Measurements from ENCODE around the gene DSG2.

DSG2 gene

DNA sequence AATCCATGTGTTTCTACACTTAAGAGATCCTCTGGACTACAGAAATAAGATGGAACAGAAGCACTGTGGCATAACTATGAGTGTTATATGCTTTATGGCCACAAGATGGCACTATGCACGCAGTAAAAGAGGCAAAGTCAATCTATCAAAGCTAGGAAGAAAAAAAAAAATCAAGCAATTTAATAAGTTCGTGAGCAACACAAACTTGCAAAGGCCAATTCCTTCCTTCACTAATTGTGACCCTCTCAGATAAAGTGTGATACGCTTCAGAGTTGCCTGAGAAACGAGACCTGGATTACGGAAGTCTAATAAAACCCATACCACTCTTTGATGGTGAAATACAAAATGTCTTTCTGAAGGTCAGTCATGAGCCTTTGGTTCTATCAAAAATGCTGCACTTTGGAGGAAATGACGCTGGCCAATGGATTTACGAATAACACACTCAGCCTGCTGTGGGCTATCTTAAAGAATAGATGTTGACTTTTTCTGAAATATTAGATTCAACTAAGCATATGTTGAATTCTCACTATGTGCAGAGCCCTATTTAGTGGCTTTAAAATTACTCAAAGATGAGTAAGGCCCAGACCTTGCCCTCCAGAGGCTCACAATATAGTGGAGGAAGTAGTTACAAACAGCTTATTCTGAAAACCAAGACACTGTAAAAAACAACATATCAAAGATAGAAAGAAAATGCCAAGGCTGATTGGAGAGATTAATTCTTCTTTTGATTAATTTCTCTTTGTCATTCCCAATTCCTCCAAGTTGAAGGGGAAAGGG is 58.2 kb downstream of the DSG2 start:
- H2AFZ ChIP-seq (ENCODE audit: low read length): peak overlapping the region; percentile 68
- no peaks in the 10 kb centered on the region for H3K4me1 ChIP-seq (ENCODE audit: control insufficient read depth in 2 of 2, insufficient read depth in 1 of 2, low read depth in 1 of 2, low read length in 2 of 2)
- no peak overlapping the region for H2BK15ac ChIP-seq (ENCODE audit: low read length)
- no peak overlapping the region for H3K14ac ChIP-seq (ENCODE audit: low read length)
- no peak overlapping the region for H3K27ac ChIP-seq (replicated peaks; ENCODE audit: low read length)
- H3K9ac ChIP-seq (ENCODE audit: low read depth, low read length, poor library complexity): no peak overlapping the region
- H2BK120ac ChIP-seq (ENCODE audit: low read depth, low read length): no peak overlapping the region
- no peak overlapping the region for H2AK5ac ChIP-seq (ENCODE audit: low read depth, low read length)
- H3K4me2 ChIP-seq (ENCODE audit: insufficient read depth, low read length, poor library complexity, severe bottlenecking): no peak overlapping the region
- WGBS, 2 donors (ENCODE audit: extremely low coverage in 2 of 2, insufficient read length in 2 of 2, insufficient replicate concordance in 1 of 2): no CpG with 5 or more reads among the region's 7 CpGs
- no peak overlapping the region for H3K4me3 ChIP-seq (ENCODE audit: low read length in 2 of 2)
- H3K23ac ChIP-seq (ENCODE audit: low read depth, low read length, poor library complexity): no peak overlapping the region
- no peak overlapping the region for H4K8ac ChIP-seq (ENCODE audit: low read depth, low read length)
- H2BK5ac ChIP-seq (ENCODE audit: low read length): no peak overlapping the region
- H3K18ac ChIP-seq (ENCODE audit: low read length): no peak overlapping the region
- H3K79me1 ChIP-seq (ENCODE audit: low read depth, low read length): no peaks in the 10 kb centered on the region
- DNase-seq (ENCODE audit: low spot score): peak; percentile 61
- no peak overlapping the region for H3K4ac ChIP-seq (ENCODE audit: low read length)
- no peak overlapping the region for H2BK12ac ChIP-seq (ENCODE audit: low read length)
- H3K27me3 ChIP-seq (ENCODE audit: control insufficient read depth in 3 of 3, insufficient read depth in 3 of 3, low read depth in 1 of 3, low read length in 3 of 3): peaks cover 0 to 4% (median 0%) of the 10 kb centered on the region in 3 experiments
- no peaks in the 10 kb centered on the region for H3K9me3 ChIP-seq (replicated peaks in 1 of 2; ENCODE audit: control insufficient read depth in 2 of 2, insufficient read depth in 1 of 2, low read depth in 1 of 2, low read length in 2 of 2)
- H4K91ac ChIP-seq (ENCODE audit: low read depth, low read length, poor library complexity): no peak overlapping the region
- no peaks in the 10 kb centered on the region for H3K36me3 ChIP-seq (replicated peaks in 1 of 2; ENCODE audit: control insufficient read depth in 2 of 2, insufficient read depth in 2 of 2, low read length in 2 of 2)

DNA sequence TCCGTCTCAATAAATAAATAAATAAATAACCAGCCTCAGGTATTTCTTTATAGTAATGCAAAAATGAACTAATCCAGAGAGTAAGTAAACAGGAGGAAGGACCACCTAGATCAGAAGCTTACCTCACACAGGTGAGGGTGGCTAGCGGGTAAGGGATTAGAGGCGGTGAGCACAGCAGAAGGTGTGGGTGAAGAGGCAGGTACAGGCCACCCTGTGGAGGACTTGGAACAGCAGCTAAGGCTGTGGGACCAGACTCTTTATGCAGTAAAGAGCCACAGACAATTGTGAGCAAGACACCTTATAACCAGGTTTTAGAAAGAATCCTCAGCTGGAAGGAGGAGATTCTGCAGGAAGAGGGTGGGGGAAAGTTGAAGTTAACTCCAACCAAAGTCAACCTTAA is 59.5 kb downstream of the DSG2 start:
- Histone ChIP-seq H3K23ac (ENCODE audit: low read depth, low read length, poor library complexity) (no peak overlapping the region), H2BK15ac (ENCODE audit: low read length) (no peak overlapping the region), H2BK120ac (ENCODE audit: low read depth, low read length) (no peak overlapping the region), H3K4ac (ENCODE audit: low read length) (no peak overlapping the region), H2BK5ac (ENCODE audit: low read length) (no peak overlapping the region), H4K91ac (ENCODE audit: low read depth, low read length, poor library complexity) (no peak overlapping the region), H3K27ac (replicated peaks; ENCODE audit: low read length) (no peak overlapping the region), H2BK12ac (ENCODE audit: low read length) (no peak overlapping the region), H3K4me2 (ENCODE audit: insufficient read depth, low read length, poor library complexity, severe bottlenecking) (no peak overlapping the region), H3K4me1 (ENCODE audit: control insufficient read depth in 2 of 2, insufficient read depth in 1 of 2, low read depth in 1 of 2, low read length in 2 of 2) (no peaks in the 10 kb centered on the region), H3K9me3 (replicated peaks in 1 of 2; ENCODE audit: control insufficient read depth in 2 of 2, insufficient read depth in 1 of 2, low read depth in 1 of 2, low read length in 2 of 2) (no peaks in the 10 kb centered on the region), H2AK5ac (ENCODE audit: low read depth, low read length) (no peak overlapping the region), H3K36me3 (replicated peaks in 1 of 2; ENCODE audit: control insufficient read depth in 2 of 2, insufficient read depth in 2 of 2, low read length in 2 of 2) (no peaks in the 10 kb centered on the region), H3K14ac (ENCODE audit: low read length) (no peak overlapping the region), H3K18ac (ENCODE audit: low read length) (no peak overlapping the region), H3K27me3 (ENCODE audit: control insufficient read depth in 3 of 3, insufficient read depth in 3 of 3, low read depth in 1 of 3, low read length in 3 of 3) (peaks cover 0 to 4% (median 0%) of the 10 kb centered on the region in 3 experiments), H3K9ac (ENCODE audit: low read depth, low read length, poor library complexity) (no peak overlapping the region), H4K8ac (ENCODE audit: low read depth, low read length) (no peak overlapping the region), H2AFZ (ENCODE audit: low read length) (no peak overlapping the region), H3K79me1 (ENCODE audit: low read depth, low read length) (no peaks in the 10 kb centered on the region), H3K4me3 (ENCODE audit: low read length in 2 of 2) (no peak overlapping the region)
- no peak for DNase-seq (ENCODE audit: low spot score)
- no CpG with 5 or more reads among the region's 3 CpGs for WGBS, 2 donors (ENCODE audit: extremely low coverage in 2 of 2, insufficient read length in 2 of 2, insufficient replicate concordance in 1 of 2)

DNA sequence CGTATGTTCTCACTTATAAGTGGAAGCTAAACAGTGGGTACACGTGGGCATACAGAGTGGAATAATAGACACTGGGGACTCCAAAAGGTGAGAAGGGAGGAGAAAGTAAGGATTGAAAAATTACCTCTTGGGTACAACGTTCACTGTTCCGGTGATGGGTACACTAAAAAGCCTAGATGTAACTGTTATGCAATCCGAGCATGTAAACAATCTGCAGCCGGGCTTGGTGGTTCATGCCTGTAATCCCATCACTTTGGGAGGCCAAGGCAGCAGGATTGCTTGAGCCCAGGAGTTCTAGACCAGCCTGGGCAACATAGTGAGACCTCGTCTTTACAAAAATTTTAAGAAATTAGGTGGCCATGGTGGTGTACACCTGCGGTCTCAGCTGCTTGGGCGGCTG is 60.6 kb downstream of the DSG2 start:
- WGBS, 2 donors (ENCODE audit: extremely low coverage in 2 of 2, insufficient read length in 2 of 2, insufficient replicate concordance in 1 of 2): no CpG with 5 or more reads among the region's 9 CpGs
- Histone ChIP-seq H3K4ac (ENCODE audit: low read length) (no peak overlapping the region), H4K91ac (ENCODE audit: low read depth, low read length, poor library complexity) (no peak overlapping the region), H3K4me2 (ENCODE audit: insufficient read depth, low read length, poor library complexity, severe bottlenecking) (no peak overlapping the region), H3K27ac (replicated peaks; ENCODE audit: low read length) (no peak overlapping the region), H2AK5ac (ENCODE audit: low read depth, low read length) (no peak overlapping the region), H2BK5ac (ENCODE audit: low read length) (no peak overlapping the region), H3K36me3 (replicated peaks in 1 of 2; ENCODE audit: control insufficient read depth in 2 of 2, insufficient read depth in 2 of 2, low read length in 2 of 2) (no peaks in the 10 kb centered on the region), H3K27me3 (ENCODE audit: control insufficient read depth in 3 of 3, insufficient read depth in 3 of 3, low read depth in 1 of 3, low read length in 3 of 3) (peaks cover 0 to 4% (median 0%) of the 10 kb centered on the region in 3 experiments), H3K4me1 (ENCODE audit: control insufficient read depth in 2 of 2, insufficient read depth in 1 of 2, low read depth in 1 of 2, low read length in 2 of 2) (no peaks in the 10 kb centered on the region), H3K23ac (ENCODE audit: low read depth, low read length, poor library complexity) (no peak overlapping the region), H3K18ac (ENCODE audit: low read length) (no peak overlapping the region), H3K9me3 (replicated peaks in 1 of 2; ENCODE audit: control insufficient read depth in 2 of 2, insufficient read depth in 1 of 2, low read depth in 1 of 2, low read length in 2 of 2) (no peaks in the 10 kb centered on the region), H3K14ac (ENCODE audit: low read length) (no peak overlapping the region), H4K8ac (ENCODE audit: low read depth, low read length) (no peak overlapping the region), H3K4me3 (ENCODE audit: low read length in 2 of 2) (no peak overlapping the region), H2BK120ac (ENCODE audit: low read depth, low read length) (no peak overlapping the region), H2BK15ac (ENCODE audit: low read length) (no peak overlapping the region), H2AFZ (ENCODE audit: low read length) (no peak overlapping the region), H2BK12ac (ENCODE audit: low read length) (no peak overlapping the region), H3K79me1 (ENCODE audit: low read depth, low read length) (no peaks in the 10 kb centered on the region), H3K9ac (ENCODE audit: low read depth, low read length, poor library complexity) (no peak overlapping the region)
- no peak for DNase-seq (ENCODE audit: low spot score)

DNA sequence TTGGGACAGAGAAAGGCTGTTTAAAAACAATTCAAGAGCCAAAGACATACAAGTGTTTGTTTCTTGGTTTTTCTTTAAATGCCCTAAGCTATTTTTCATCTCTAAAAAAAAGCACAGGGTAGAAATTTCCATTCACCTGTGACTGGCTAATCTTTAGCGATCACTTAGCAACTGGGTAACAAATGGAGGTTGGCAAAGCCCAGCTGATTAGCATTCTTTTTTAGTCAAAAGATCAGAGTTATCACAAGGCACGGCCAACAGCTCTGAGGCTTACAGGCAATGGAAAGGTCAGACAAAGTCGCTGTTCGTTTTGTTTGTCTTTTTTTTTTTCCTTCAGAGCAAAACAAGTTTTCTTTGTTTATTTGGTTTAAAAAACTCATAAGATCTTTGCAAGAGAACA is 64.7 kb downstream of the DSG2 start:
- H2BK15ac ChIP-seq (ENCODE audit: low read length): no peak overlapping the region
- H2BK12ac ChIP-seq (ENCODE audit: low read length): no peak overlapping the region
- no peaks in the 10 kb centered on the region for H3K27me3 ChIP-seq (ENCODE audit: control insufficient read depth in 3 of 3, insufficient read depth in 3 of 3, low read depth in 1 of 3, low read length in 3 of 3)
- H3K9ac ChIP-seq (ENCODE audit: low read depth, low read length, poor library complexity): no peak overlapping the region
- no peak overlapping the region for H3K4me3 ChIP-seq (ENCODE audit: low read length in 2 of 2)
- H2AFZ ChIP-seq (ENCODE audit: low read length): no peak overlapping the region
- H4K91ac ChIP-seq (ENCODE audit: low read depth, low read length, poor library complexity): no peak overlapping the region
- no peak overlapping the region for H3K18ac ChIP-seq (ENCODE audit: low read length)
- H2AK5ac ChIP-seq (ENCODE audit: low read depth, low read length): no peak overlapping the region
- H2BK120ac ChIP-seq (ENCODE audit: low read depth, low read length): no peak overlapping the region
- H3K79me1 ChIP-seq (ENCODE audit: low read depth, low read length): no peaks in the 10 kb centered on the region
- no peak overlapping the region for H3K27ac ChIP-seq (replicated peaks; ENCODE audit: low read length)
- no peaks in the 10 kb centered on the region for H3K9me3 ChIP-seq (replicated peaks in 1 of 2; ENCODE audit: control insufficient read depth in 2 of 2, insufficient read depth in 1 of 2, low read depth in 1 of 2, low read length in 2 of 2)
- H4K8ac ChIP-seq (ENCODE audit: low read depth, low read length): no peak overlapping the region
- no peak overlapping the region for H3K14ac ChIP-seq (ENCODE audit: low read length)
- no CpG with 5 or more reads among the region's 4 CpGs for WGBS, 2 donors (ENCODE audit: extremely low coverage in 2 of 2, insufficient read length in 2 of 2, insufficient replicate concordance in 1 of 2)
- no peak overlapping the region for H3K23ac ChIP-seq (ENCODE audit: low read depth, low read length, poor library complexity)
- no peak overlapping the region for H3K4me2 ChIP-seq (ENCODE audit: insufficient read depth, low read length, poor library complexity, severe bottlenecking)
- H3K36me3 ChIP-seq (replicated peaks in 1 of 2; ENCODE audit: control insufficient read depth in 2 of 2, insufficient read depth in 2 of 2, low read length in 2 of 2): no peaks in the 10 kb centered on the region
- H3K4me1 ChIP-seq (ENCODE audit: control insufficient read depth in 2 of 2, insufficient read depth in 1 of 2, low read depth in 1 of 2, low read length in 2 of 2): peaks cover 0 to 2% of the 10 kb centered on the region in 2 donors
- no peak overlapping the region for H2BK5ac ChIP-seq (ENCODE audit: low read length)
- DNase-seq (ENCODE audit: low spot score): no peak
- no peak overlapping the region for H3K4ac ChIP-seq (ENCODE audit: low read length)

All from neuronal stem cell (in vitro differentiated cells).